HL-60 (cell line): ENCODE data around the gene PTGES2.

Experiments
- DNase-seq, 2 experiments: peaks; one replicate each; pipeline ENCODE4 v3.0.0-alpha.2; 2010 to 2020; ENCODE audit warnings: low read depth in 1 of 2, low spot score in 1 of 2
- H3K27ac ChIP-seq: fragments of 250-450 bp; sonication (Bioruptor Pico); replicated peaks from 2 replicates; pipeline ENCODE4 v1.5.1; 2020; ENCODE audit warnings: mild to moderate bottlenecking, moderate library complexity
- H3K27me3 ChIP-seq: fragments of 250-450 bp; sonication (Bioruptor Pico); 2 replicates; pipeline ENCODE4 v1.5.1; 2021; ENCODE audit warnings: mild to moderate bottlenecking, moderate library complexity; ENCODE audit not compliant: insufficient read depth, poor library complexity, severe bottlenecking
- H3K4me3 ChIP-seq: replicated peaks from 2 replicates; pipeline ENCODE4 v1.5.1; 2011; ENCODE audit warnings: mild to moderate bottlenecking, control low read depth, low read length; ENCODE audit not compliant: insufficient read depth
- GABPA ChIP-seq: IDR thresholded peaks from 2 replicates; pipeline ENCODE4 v1.6.1; 2012; ENCODE audit warnings: low read depth
- POLR2AphosphoS5 ChIP-seq: IDR thresholded peaks from 2 replicates; pipeline ENCODE4 v1.6.1; 2012; ENCODE audit warnings: low read depth
- SPI1 ChIP-seq: IDR thresholded peaks from 2 replicates; pipeline ENCODE4 v1.6.1; 2012; ENCODE audit warnings: low read depth, mild to moderate bottlenecking, borderline replicate concordance
- TF ChIP-seq, protein P1 (sequence below): IDR thresholded peaks from 2 replicates; pipeline ENCODE4 v1.6.1; 2012; ENCODE audit warnings: low read depth; ENCODE audit not compliant: insufficient replicate concordance
- TF ChIP-seq, protein P2 (sequence below): IDR thresholded peaks from one replicate; pipeline ENCODE4 v1.5.1; 2011; ENCODE audit warnings: low read length, control low read depth, inconsistent platforms; ENCODE audit not compliant: insufficient read depth

The PTGES2 gene

GRCh38 chr9:128096616-128097536, 30.7 kb downstream of the PTGES2 start:
- TF ChIP-seq POLR2AphosphoS5 (no peak), GABPA (no peak), SPI1 (no peak)
- TF ChIP-seq, protein P1, sequence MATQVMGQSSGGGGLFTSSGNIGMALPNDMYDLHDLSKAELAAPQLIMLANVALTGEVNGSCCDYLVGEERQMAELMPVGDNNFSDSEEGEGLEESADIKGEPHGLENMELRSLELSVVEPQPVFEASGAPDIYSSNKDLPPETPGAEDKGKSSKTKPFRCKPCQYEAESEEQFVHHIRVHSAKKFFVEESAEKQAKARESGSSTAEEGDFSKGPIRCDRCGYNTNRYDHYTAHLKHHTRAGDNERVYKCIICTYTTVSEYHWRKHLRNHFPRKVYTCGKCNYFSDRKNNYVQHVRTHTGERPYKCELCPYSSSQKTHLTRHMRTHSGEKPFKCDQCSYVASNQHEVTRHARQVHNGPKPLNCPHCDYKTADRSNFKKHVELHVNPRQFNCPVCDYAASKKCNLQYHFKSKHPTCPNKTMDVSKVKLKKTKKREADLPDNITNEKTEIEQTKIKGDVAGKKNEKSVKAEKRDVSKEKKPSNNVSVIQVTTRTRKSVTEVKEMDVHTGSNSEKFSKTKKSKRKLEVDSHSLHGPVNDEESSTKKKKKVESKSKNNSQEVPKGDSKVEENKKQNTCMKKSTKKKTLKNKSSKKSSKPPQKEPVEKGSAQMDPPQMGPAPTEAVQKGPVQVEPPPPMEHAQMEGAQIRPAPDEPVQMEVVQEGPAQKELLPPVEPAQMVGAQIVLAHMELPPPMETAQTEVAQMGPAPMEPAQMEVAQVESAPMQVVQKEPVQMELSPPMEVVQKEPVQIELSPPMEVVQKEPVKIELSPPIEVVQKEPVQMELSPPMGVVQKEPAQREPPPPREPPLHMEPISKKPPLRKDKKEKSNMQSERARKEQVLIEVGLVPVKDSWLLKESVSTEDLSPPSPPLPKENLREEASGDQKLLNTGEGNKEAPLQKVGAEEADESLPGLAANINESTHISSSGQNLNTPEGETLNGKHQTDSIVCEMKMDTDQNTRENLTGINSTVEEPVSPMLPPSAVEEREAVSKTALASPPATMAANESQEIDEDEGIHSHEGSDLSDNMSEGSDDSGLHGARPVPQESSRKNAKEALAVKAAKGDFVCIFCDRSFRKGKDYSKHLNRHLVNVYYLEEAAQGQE = no peak
- TF ChIP-seq, protein P2, sequence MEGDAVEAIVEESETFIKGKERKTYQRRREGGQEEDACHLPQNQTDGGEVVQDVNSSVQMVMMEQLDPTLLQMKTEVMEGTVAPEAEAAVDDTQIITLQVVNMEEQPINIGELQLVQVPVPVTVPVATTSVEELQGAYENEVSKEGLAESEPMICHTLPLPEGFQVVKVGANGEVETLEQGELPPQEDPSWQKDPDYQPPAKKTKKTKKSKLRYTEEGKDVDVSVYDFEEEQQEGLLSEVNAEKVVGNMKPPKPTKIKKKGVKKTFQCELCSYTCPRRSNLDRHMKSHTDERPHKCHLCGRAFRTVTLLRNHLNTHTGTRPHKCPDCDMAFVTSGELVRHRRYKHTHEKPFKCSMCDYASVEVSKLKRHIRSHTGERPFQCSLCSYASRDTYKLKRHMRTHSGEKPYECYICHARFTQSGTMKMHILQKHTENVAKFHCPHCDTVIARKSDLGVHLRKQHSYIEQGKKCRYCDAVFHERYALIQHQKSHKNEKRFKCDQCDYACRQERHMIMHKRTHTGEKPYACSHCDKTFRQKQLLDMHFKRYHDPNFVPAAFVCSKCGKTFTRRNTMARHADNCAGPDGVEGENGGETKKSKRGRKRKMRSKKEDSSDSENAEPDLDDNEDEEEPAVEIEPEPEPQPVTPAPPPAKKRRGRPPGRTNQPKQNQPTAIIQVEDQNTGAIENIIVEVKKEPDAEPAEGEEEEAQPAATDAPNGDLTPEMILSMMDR = no peak
- H3K27ac ChIP-seq = no peak overlapping the region

GRCh38 chr9:128094950-128095544, 32.5 kb downstream of the PTGES2 start:
- H3K27me3 ChIP-seq = no peaks in the 10 kb centered on the region
- H3K4me3 ChIP-seq = no peak overlapping the region
- no peak for TF ChIP-seq SPI1
- TF ChIP-seq, protein P1 = no peak
- TF ChIP-seq GABPA = no peak
- no peak for TF ChIP-seq POLR2AphosphoS5
- TF ChIP-seq, protein P2 = no peak
- H3K27ac ChIP-seq = peak overlapping the region; percentile 86
- DNase-seq = no peak

More at GRCh38 chr9:128096616-128097536, 30.7 kb downstream of the PTGES2 start:
- no peak for DNase-seq
- Histone ChIP-seq H3K4me3 (no peak overlapping the region), H3K27me3 (no peaks in the 10 kb centered on the region)

- H3K4me3 ChIP-seq = no peak overlapping the region
- H3K27ac ChIP-seq = peak overlapping the region; percentile 86
- TF ChIP-seq SPI1 = peak; percentile 1; the same call in 1 of the 2 replicates
- no peak for TF ChIP-seq POLR2AphosphoS5
- TF ChIP-seq GABPA = no peak
- TF ChIP-seq, protein P1 = no peak
- TF ChIP-seq, protein P2 = no peak
Measured at GRCh38 chr9:128094166-128094949, 33.2 kb downstream of the PTGES2 start.

More at GRCh38 chr9:128094166-128094949, 33.2 kb downstream of the PTGES2 start:
- DNase-seq = peak; percentile 67 to 93
- H3K27me3 ChIP-seq = no peaks in the 10 kb centered on the region
